Natural killer cell (primary cell): ENCODE measurements around the gene ZFP30. TPM values are rescaled to one million over a fixed set of nuclear protein-coding genes. Genes with fewer than 3 reads are reported as not detected.

Source experiments
- ATAC-seq, 3 donors: fragments of 150-1000 bp in 2 of 3; fragments of 200-7000 bp in 1 of 3; cut with Tn5 transposase; 1 replicate in 1 of 3; 2 replicates in 2 of 3; pipeline ENCODE4 v1.10.0; 2021; ENCODE audit warnings: mild to moderate bottlenecking in 2 of 3, moderate library complexity in 2 of 3
- DNase-seq, 2 donors: peaks; one replicate each; pipeline versions ENCODE4 v3.0.0 to v3.0.0-alpha.2; 2013 to 2021; ENCODE audit warnings: mixed read lengths in 1 of 2
- H3K27ac ChIP-seq: one replicate; pipeline ENCODE4 v1.5.1; 2013; ENCODE audit warnings: mild to moderate bottlenecking, low read length
- H3K27me3 ChIP-seq: one replicate; pipeline ENCODE4 v1.6.1; 2013; ENCODE audit warnings: low read length; ENCODE audit not compliant: control insufficient read depth, insufficient read depth
- H3K36me3 ChIP-seq: one replicate; pipeline ENCODE4 v1.6.1; 2013; ENCODE audit warnings: low read length; ENCODE audit not compliant: control insufficient read depth, insufficient read depth
- H3K4me1 ChIP-seq: one replicate; pipeline ENCODE4 v1.6.1; 2013; ENCODE audit warnings: low read length; ENCODE audit not compliant: control insufficient read depth, insufficient read depth
- H3K4me3 ChIP-seq: one replicate; pipeline ENCODE4 v1.5.1; 2013; ENCODE audit warnings: low read length
- H3K9me3 ChIP-seq: one replicate; pipeline ENCODE4 v1.6.1; 2013; ENCODE audit warnings: low read length; ENCODE audit not compliant: control insufficient read depth, insufficient read depth
- H3K27ac Mint-ChIP-seq, 2 donors: one replicate each; pipeline ENCODE4 v1.8.0; 2022; ENCODE audit warnings: mild to moderate bottlenecking in 2 of 2, mixed read lengths in 2 of 2, moderate library complexity in 1 of 2
- H3K27me3 Mint-ChIP-seq, 2 donors: one replicate each; pipeline ENCODE4 v1.8.0; 2022; ENCODE audit warnings: low read depth in 2 of 2, mixed read lengths in 2 of 2
- H3K36me3 Mint-ChIP-seq: one replicate; pipeline ENCODE4 v1.8.0; 2022; ENCODE audit warnings: mixed read lengths
- H3K4me1 Mint-ChIP-seq, 2 donors: one replicate each; pipeline ENCODE4 v1.8.0; 2022; ENCODE audit warnings: mixed read lengths in 2 of 2
- H3K4me3 Mint-ChIP-seq: one replicate; pipeline ENCODE4 v1.8.0; 2022; ENCODE audit warnings: mild to moderate bottlenecking, moderate library complexity, mixed read lengths
- H3K9me3 Mint-ChIP-seq, 2 donors: one replicate each; pipeline ENCODE4 v1.8.0; 2022; ENCODE audit warnings: mixed read lengths in 2 of 2
- CTCF ChIP-seq: fragments of 200-600 bp; IDR thresholded peaks from one replicate; pipeline ENCODE4 v1.8.0; 2022; ENCODE audit warnings: antibody characterized with exemption
- WGBS: methylation state at CpG from one replicate; pipeline ENCODE4 v1.1.7; 2013; ENCODE audit warnings: missing lambda C conversion rate; ENCODE audit not compliant: insufficient coverage; 5-methylcytosine and 5-hydroxymethylcytosine counted together
- intact Hi-C: fragments of 100-400 bp; cut with micrococcal nuclease; formaldehyde crosslinking; loops from one replicate; pipeline ENCODE4 v1.14.2; 2022
- total RNA-seq, 4 donors: library from RNA; stranded (reverse); fragments of 120-200 nt in 1 of 4; gene quantifications; one replicate each; pipeline versions ENCODE4 v1.2.3 to v1.2.4, GENCODE V29; 2013 to 2022

Gene ZFP30
- total RNA-seq, 3 donors from 2014 or later (not counting 1 experiment from before 2014, with no cell fraction given), result 7.8 to 10.3 (median 8.9) TPM

DNA sequence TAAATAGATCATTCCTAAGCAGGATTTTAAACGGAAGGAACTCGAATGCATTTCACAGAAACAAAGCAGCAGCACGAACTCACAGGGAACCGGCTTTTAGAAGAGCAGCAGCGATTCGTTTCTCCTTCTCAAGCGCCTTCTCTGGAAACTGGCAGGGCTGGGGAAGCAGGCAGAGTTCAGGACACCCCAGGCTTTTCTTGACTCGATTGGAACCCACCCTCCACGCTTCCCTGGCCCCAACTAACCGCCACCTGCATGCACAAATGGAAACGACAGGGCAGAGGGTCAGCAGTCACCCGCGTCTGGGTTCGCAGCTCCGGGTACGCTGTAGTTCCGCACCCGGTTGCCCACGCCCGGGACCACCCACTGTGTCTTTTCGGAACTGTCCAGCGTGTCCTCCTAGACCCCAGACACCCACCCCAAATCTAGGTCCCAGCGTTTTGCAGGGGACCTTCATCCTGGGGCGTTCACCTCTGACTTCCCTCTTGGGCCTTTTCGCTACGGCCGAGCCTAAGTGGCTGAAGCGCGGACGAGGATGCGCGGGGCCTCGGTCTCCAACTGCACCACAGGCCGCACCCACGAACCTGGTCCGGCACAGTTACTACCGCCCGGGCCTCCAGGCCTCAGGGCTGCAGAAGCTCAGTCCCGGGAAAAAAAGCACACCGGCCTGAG lies 500 bp downstream of the ZFP30 start:
- Mint-ChIP-seq H3K27ac (peak overlapping the region; percentile 80 to 99), H3K9me3 (no peaks in the 10 kb centered on the region), H3K36me3 (no peaks in the 10 kb centered on the region), H3K27me3 (no peaks in the 10 kb centered on the region), H3K4me1 (peaks cover 30 to 32% of the 10 kb centered on the region in 2 donors), H3K4me3 (peak overlapping the region; percentile 97)
- intact Hi-C loops, result loop anchor here (2.0 kb wide), 1 partner anchor 60 kb away; the partner anchor contains the start of genes ZNF540 and ZNF571
- Histone ChIP-seq H3K27ac (peak overlapping the region; percentile 90), H3K36me3 (no peaks in the 10 kb centered on the region), H3K27me3 (no peaks in the 10 kb centered on the region), H3K4me1 (peaks cover 15% of the 10 kb centered on the region), H3K4me3 (peak overlapping the region; percentile 88), H3K9me3 (no peaks in the 10 kb centered on the region)
- DNase-seq (peak in 1 of 2 donors; percentile 47), ATAC-seq (peak; percentile 18 to 41 (median 27))
- TF ChIP-seq CTCF, result no peak
- WGBS, result under 1% methylated on average over 40 of the region's 40 CpGs

GRCh38 chr19:37654118-37654517 lies 1.1 kb downstream of the ZFP30 start:
- Histone ChIP-seq H3K36me3 (no peaks in the 10 kb centered on the region), H3K27ac (peak overlapping the region; percentile 90), H3K9me3 (no peaks in the 10 kb centered on the region), H3K27me3 (no peaks in the 10 kb centered on the region), H3K4me1 (peaks cover 15% of the 10 kb centered on the region), H3K4me3 (peak overlapping the region; percentile 88)
- H3K9me3 Mint-ChIP-seq, result no peaks in the 10 kb centered on the region
- H3K4me3 Mint-ChIP-seq, result peak overlapping the region; percentile 97
- H3K36me3 Mint-ChIP-seq, result no peaks in the 10 kb centered on the region
- peaks cover 30 to 32% of the 10 kb centered on the region in 2 donors for H3K4me1 Mint-ChIP-seq
- ATAC-seq (no peak), DNase-seq (no peak)
- peak overlapping the region; percentile 80 to 99 for H3K27ac Mint-ChIP-seq
- TF ChIP-seq CTCF, result no peak
- intact Hi-C loops, result loop anchor here (2.0 kb wide), 1 partner anchor 59 kb away; the partner anchor contains the start of genes ZNF540 and ZNF571
- no peaks in the 10 kb centered on the region for H3K27me3 Mint-ChIP-seq
- WGBS, result 3% methylated on average over 5 of the region's 5 CpGs

DNA sequence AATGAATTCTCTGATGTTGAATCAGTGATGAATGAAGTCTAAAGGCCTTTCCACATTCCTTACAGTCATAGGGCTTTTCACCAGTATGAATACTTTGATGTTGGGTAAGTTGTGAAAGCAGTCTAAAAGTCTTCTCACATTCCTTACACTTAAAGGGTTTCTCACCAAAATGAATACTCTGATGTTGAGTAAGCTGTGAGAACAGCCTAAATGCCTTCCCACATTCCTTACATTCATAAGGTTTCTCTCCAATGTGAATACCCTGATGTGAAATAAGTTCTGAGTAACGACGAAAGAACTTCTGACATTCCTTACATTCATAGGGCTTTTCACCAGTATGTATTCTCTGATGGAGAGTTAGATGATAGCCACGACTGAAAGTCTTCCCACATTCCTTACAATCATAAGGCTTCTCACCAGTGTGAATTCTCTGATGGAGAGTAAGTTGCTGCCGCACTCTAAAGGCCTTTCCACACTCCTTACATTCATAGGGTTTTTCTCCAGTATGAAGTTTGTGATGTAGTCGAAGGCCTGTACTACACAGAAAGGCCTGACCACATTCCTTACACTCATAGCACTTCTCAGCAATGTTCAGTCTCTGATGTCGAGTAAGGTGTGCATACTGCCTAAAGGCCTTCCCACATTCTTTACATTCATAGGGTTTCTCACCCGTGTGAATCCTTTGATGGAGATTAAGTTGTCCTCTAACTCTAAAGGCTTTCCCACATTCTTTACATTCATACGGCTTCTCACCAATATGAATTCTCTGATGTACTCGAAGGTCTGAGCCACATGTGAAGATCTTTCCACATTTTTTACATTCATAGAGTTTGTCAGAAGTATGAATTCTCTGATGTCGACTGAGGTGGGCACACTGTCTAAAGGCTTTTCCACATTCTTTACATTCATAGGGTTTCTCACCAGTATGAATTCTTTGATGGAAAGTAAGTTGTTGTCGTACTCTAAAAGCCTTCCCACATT lies 19.9 kb downstream of the ZFP30 start:
- no peaks in the 10 kb centered on the region for H3K4me1 Mint-ChIP-seq
- DNase-seq (no peak), ATAC-seq (no peak)
- H3K27me3 Mint-ChIP-seq, result no peaks in the 10 kb centered on the region
- peaks cover 38% of the 10 kb centered on the region for H3K9me3 ChIP-seq
- peaks cover 56% of the 10 kb centered on the region for H3K36me3 Mint-ChIP-seq
- no peak overlapping the region for H3K4me3 Mint-ChIP-seq
- H3K4me3 ChIP-seq, result no peak overlapping the region
- intact Hi-C loops, result no loop called here
- no peak for TF ChIP-seq CTCF
- no peaks in the 10 kb centered on the region for H3K27me3 ChIP-seq
- 100% methylated on average over 5 of the region's 11 CpGs for WGBS
- peaks cover 29% of the 10 kb centered on the region for H3K36me3 ChIP-seq
- H3K9me3 Mint-ChIP-seq, result peaks cover 22 to 29% of the 10 kb centered on the region in 2 donors
- no peak overlapping the region for H3K27ac Mint-ChIP-seq
- no peaks in the 10 kb centered on the region for H3K4me1 ChIP-seq
- no peak overlapping the region for H3K27ac ChIP-seq
